HepG2 (cell line): ENCODE results near the gene EDC3. TPM values are rescaled to one million over a fixed set of nuclear protein-coding genes. Genes with fewer than 3 reads are reported as not detected.

Experiments used
- AKAP8 ChIP-seq: sonication (generic); formaldehyde crosslinking; IDR thresholded peaks from 2 replicates; pipeline ENCODE4 v1.5.1; 2020; ENCODE audit warnings: mild to moderate bottlenecking, missing genetic modification reagents
- ATF7 ChIP-seq, 2 experiments: fragments of 450-650 bp in 1 of 2; sonication (generic) in 1 of 2; formaldehyde crosslinking in 1 of 2; IDR thresholded peaks; 2 replicates each; pipeline versions ENCODE4 v1.4.0 to v1.6.1; 2016 to 2020; ENCODE audit warnings: antibody characterized with exemption in 1 of 2, mild to moderate bottlenecking in 1 of 2, missing genetic modification reagents in 1 of 2
- GABPA ChIP-seq, 2 experiments: IDR thresholded peaks; 2 replicates each; pipeline ENCODE4 v1.6.1; 2011 to 2016; ENCODE audit warnings: low read depth in 2 of 2, low read length in 1 of 2, missing biosample characterization in 1 of 2, missing genetic modification characterization in 1 of 2
- NCOA5 ChIP-seq: sonication (generic); formaldehyde crosslinking; IDR thresholded peaks from 2 replicates; pipeline ENCODE4 v1.4.0; 2020; ENCODE audit warnings: missing genetic modification reagents
- PATZ1 ChIP-seq: sonication (generic); formaldehyde crosslinking; IDR thresholded peaks from 2 replicates; pipeline ENCODE4 v1.4.0; 2020; ENCODE audit warnings: missing genetic modification reagents
- PAWR ChIP-seq: sonication (generic); formaldehyde crosslinking; IDR thresholded peaks from 2 replicates; pipeline ENCODE4 v1.4.0; 2020; ENCODE audit warnings: missing genetic modification reagents, mild to moderate bottlenecking, borderline replicate concordance
- SALL1 ChIP-seq: sonication (generic); formaldehyde crosslinking; IDR thresholded peaks from 2 replicates; pipeline ENCODE4 v1.8.0; 2022; ENCODE audit warnings: mild to moderate bottlenecking, missing genetic modification reagents
- THAP7 ChIP-seq: sonication (generic); formaldehyde crosslinking; IDR thresholded peaks from 2 replicates; pipeline ENCODE4 v1.8.1; 2023; ENCODE audit warnings: mild to moderate bottlenecking, missing genetic modification reagents
- ZBTB25 ChIP-seq: IDR thresholded peaks from 2 replicates; pipeline ENCODE4 v1.6.1; 2018; ENCODE audit warnings: missing genetic modification reagents
- ZBTB3 ChIP-seq: sonication (generic); formaldehyde crosslinking; IDR thresholded peaks from 2 replicates; pipeline ENCODE4 v1.4.0; 2020; ENCODE audit warnings: low read depth, mild to moderate bottlenecking, moderate library complexity, missing genetic modification reagents, borderline replicate concordance
- ZBTB8A ChIP-seq: sonication (generic); formaldehyde crosslinking; IDR thresholded peaks from 2 replicates; pipeline ENCODE4 v1.4.0; 2020; ENCODE audit warnings: mild to moderate bottlenecking, low read depth, missing genetic modification reagents, borderline replicate concordance
- ZNF264 ChIP-seq: sonication (generic); formaldehyde crosslinking; IDR thresholded peaks from 2 replicates; pipeline ENCODE4 v1.4.0; 2020; ENCODE audit warnings: missing genetic modification reagents
- ZNF292 ChIP-seq: sonication (generic); formaldehyde crosslinking; IDR thresholded peaks from 2 replicates; pipeline ENCODE4 v1.8.1; 2022; ENCODE audit warnings: mild to moderate bottlenecking, low read depth, missing genetic modification reagents, borderline replicate concordance
- ZNF496 ChIP-seq: sonication (generic); formaldehyde crosslinking; IDR thresholded peaks from 2 replicates; pipeline ENCODE4 v1.8.1; 2023; ENCODE audit warnings: mild to moderate bottlenecking, moderate library complexity, missing genetic modification reagents; ENCODE audit not compliant: insufficient replicate concordance
- ZNF556 ChIP-seq: sonication (generic); formaldehyde crosslinking; IDR thresholded peaks from 2 replicates; pipeline ENCODE4 v1.4.0; 2020; ENCODE audit warnings: mild to moderate bottlenecking, missing genetic modification reagents, borderline replicate concordance
- ZNF569 ChIP-seq: sonication (generic); formaldehyde crosslinking; IDR thresholded peaks from 2 replicates; pipeline ENCODE4 v1.5.0; 2020; ENCODE audit warnings: mild to moderate bottlenecking, missing genetic modification reagents, moderate library complexity, borderline replicate concordance
- ZNF605 ChIP-seq: sonication (generic); formaldehyde crosslinking; IDR thresholded peaks from 2 replicates; pipeline ENCODE4 v1.8.0; 2022; ENCODE audit warnings: mild to moderate bottlenecking, missing genetic modification reagents
- ZNF777 ChIP-seq: sonication (generic); formaldehyde crosslinking; IDR thresholded peaks from 2 replicates; pipeline ENCODE4 v1.4.0; 2020; ENCODE audit warnings: missing genetic modification reagents
- ZNF782 ChIP-seq: sonication (generic); formaldehyde crosslinking; IDR thresholded peaks from 2 replicates; pipeline ENCODE4 v1.4.0; 2020; ENCODE audit warnings: missing genetic modification reagents, mild to moderate bottlenecking, borderline replicate concordance
- ZUFSP ChIP-seq: sonication (generic); formaldehyde crosslinking; IDR thresholded peaks from 2 replicates; pipeline ENCODE4 v1.9.0; 2021; ENCODE audit warnings: missing genetic modification reagents, mild to moderate bottlenecking, borderline replicate concordance
- polyA plus RNA-seq, 8 experiments: library from polyadenylated mRNA; depleted of rRNA in 3 of 8; stranded (reverse) in 7 of 8; unstranded in 1 of 8; fragments of >200 nt; fragmentation: Illumina TruSeq in 4 of 8; extraction: Trizol in 4 of 8; gene quantifications; 2 replicates each; pipeline versions ENCODE4 v1.2.1 to v1.2.3, GENCODE V29; 2011 to 2016; ENCODE audit warnings: low read depth in 4 of 8, missing spikeins in 1 of 8, mixed read lengths in 1 of 8; ENCODE audit not compliant: insufficient read depth in 1 of 8
- total RNA-seq, 5 experiments: library from RNA; depleted of rRNA; stranded (reverse); fragments of >200 nt; fragmentation: Illumina TruSeq; extraction: Trizol; gene quantifications; 2 replicates each; pipeline ENCODE4 v1.2.3, GENCODE V29; 2016; ENCODE audit warnings: low read depth in 1 of 5
- TF ChIP-seq, protein P1 (sequence below), 2 experiments: fragments of 450-650 bp in 1 of 2; sonication (generic) in 1 of 2; formaldehyde crosslinking; IDR thresholded peaks; 2 replicates each; pipeline versions ENCODE4 v1.5.0 to v1.8.0; 2020 to 2022; ENCODE audit warnings: mild to moderate bottlenecking in 1 of 2, missing genetic modification reagents in 1 of 2

Gene EDC3
- total and polyA plus RNA-seq, 2 of the 13 experiments (the other 11 are each of a cell fraction or from before 2014, with no cell fraction given), result 17.4 to 32.0 TPM

GRCh38 chr15:74598126-74598842, 97.5 kb downstream of the EDC3 start (continued):
- TF ChIP-seq ZBTB25 (CRISPR knock-in tag) (0 out of 2 replicates have a peak, but pooled peaks have one; percentile 13), ZUFSP (no peak), ATF7 (IDR thresholded peaks at IDR 0.05) (no peak), ATF7 (CRISPR knock-in tag; IDR thresholded peaks at IDR 0.05) (no peak), ZNF556 (CRISPR knock-in tag) (0 out of 2 replicates have a peak, but pooled peaks have one; percentile 69), THAP7 (CRISPR knock-in tag) (no peak), NCOA5 (no peak), PAWR (CRISPR knock-in tag) (no peak), ZNF777 (peak; percentile 77), PATZ1 (CRISPR knock-in tag) (peak; percentile 57), SALL1 (peak; percentile 69; the same call in 1 of the 2 replicates), AKAP8 (CRISPR knock-in tag) (peak; percentile 71; the same call in 1 of the 2 replicates), ZNF496 (no peak), GABPA (IDR thresholded peaks at IDR 0.05; ENCODE audit: low read depth, low read length) (no peak), GABPA (CRISPR knock-in tag; IDR thresholded peaks at IDR 0.05; ENCODE audit: low read depth) (no peak), ZNF292 (CRISPR knock-in tag) (peak; percentile 59; the same call in 1 of the 2 replicates), ZNF782 (no peak), ZBTB3 (CRISPR knock-in tag) (no peak), ZBTB8A (no peak), ZNF569 (CRISPR knock-in tag) (no peak), ZNF264 (no peak; the same call in 1 of the 2 replicates), ZNF605 (CRISPR knock-in tag) (peak; percentile 86)
- TF ChIP-seq, protein P1, sequence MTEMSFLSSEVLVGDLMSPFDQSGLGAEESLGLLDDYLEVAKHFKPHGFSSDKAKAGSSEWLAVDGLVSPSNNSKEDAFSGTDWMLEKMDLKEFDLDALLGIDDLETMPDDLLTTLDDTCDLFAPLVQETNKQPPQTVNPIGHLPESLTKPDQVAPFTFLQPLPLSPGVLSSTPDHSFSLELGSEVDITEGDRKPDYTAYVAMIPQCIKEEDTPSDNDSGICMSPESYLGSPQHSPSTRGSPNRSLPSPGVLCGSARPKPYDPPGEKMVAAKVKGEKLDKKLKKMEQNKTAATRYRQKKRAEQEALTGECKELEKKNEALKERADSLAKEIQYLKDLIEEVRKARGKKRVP (CRISPR knock-in tag; IDR thresholded peaks at IDR 0.05), result 0 out of 4 replicates have a peak, but pooled peaks of 1 of the 2 experiments have one; percentile 40
